NK-92 treated with Interleukin-12 subunit alpha and Interleukin-12 subunit beta, amount 100 ng/mL, for 24 hours (cell line): ENCODE results near the gene DOK7.
"Not testable (repeated sequence)": the region's sequence is repeated elsewhere in the genome, so short reads cannot be mapped to it uniquely, and the experiment has no call there.

Experiments used
- DNase-seq: peaks from one replicate; lab custom pipeline; 2025; lab: John Stamatoyannopoulos, UW

Gene DOK7

DNA sequence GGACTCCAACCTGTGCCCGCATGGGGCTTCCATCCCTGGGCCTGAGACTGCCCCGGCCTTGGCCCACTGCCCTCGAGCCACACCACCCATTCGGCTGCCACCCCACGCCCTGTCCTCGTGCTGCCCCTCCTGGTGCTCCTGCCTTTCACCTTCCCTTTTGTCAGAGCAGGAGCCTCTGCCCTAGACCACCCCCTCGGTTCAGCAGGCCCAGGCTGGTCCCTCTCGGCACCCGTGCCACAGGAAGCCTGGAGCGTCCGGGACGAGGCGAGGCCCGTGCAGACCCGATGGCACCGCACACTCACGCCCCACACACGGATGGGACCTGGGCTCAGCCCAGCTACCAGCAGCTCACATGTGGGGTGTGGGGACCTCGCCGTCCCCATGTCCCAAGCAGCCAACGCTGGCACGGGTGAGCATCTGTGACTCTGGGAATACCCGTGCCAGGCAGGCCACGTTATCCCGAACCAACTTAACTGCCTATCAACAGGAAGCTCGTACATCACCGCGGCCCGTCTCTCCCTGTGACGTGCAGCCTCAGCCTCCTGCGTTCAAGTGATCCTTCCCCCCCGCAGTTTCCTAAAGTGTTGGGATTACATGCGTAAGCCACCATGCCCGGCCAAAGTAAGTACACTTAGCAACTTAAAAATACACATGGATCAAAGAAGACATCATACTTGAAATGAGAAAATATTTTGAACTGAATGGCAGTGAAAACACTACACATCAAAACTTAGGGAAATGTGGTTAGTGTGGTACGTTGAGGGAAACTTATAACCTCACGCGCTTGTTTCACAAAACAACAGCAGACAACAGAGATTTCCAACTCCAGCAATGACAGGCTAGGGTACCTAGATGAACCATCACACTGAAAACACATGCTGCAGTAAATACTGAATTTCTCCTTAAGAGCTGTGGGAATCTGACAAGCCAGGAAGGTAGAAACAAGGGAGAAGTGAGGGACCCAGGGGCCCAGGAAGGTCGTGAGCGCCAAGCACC lies 40.1 kb downstream of the DOK7 start:
- no peak for DNase-seq

DNA sequence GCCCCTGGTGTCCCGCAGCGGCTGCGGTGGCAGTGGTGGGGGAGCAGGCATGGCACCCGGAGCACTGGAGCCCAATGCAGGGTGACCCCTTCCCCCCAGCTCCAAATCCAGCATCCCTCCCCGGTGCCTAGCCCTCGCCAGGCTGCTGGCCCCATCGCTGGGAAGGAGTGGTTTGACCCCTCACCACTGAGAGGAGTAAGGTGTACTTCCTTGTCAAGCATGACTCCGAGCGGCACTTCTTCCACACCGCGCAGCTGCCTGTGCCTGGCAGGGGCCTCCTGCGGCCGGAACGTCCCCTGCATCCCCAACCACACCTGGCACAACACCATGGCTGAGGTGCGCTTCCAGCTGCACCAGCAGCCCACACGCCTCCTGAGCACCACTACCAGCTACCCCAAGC lies 42.1 kb downstream of the DOK7 start:
- DNase-seq: no peak

DNA sequence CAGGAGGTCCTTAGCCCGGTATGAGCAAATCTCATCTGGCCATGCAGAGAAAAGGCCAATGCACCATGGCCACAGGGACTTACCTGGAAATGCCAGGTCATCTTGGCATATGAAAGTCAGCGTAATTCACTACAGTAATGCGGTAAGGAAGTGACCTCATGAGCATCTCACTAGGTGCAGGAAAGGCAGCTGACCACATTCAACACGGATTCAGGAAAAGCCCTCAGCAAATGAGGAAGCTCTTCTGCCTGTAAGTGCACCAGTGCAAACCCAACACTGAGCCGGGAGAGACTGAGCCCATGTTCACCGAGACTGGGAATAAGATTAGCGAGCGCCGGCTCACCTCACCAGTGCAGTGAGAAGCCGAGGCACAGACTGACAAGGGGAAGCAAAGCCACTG lies 45.4 kb downstream of the DOK7 start:
- no peak for DNase-seq

DNA sequence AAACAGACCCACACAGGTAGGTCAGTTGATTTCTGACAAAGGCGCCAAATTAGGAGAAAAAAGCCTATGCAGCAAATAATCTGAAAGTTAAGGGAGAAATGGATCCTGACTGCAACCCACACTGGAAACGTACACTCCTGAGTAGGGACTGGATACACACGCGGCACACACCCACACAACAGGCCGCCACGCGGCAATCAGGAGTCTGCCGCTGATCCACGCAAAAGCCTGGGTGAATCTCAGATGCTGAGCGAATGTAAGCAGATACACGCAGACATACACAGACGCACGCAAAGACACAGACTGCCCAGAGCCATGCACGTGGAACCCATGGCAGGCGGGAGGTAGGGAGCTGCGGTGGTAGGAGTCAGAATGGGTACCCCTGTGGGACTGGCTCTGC lies 47.4 kb downstream of the DOK7 start:
- no peak for DNase-seq

- no peak for DNase-seq
Observed at GRCh38 chr4:3511187-3511586, 48.1 kb downstream of the DOK7 start.

- DNase-seq: not testable (repeated sequence)
Observed at GRCh38 chr4:3511601-3512000, 48.5 kb downstream of the DOK7 start.

DNA sequence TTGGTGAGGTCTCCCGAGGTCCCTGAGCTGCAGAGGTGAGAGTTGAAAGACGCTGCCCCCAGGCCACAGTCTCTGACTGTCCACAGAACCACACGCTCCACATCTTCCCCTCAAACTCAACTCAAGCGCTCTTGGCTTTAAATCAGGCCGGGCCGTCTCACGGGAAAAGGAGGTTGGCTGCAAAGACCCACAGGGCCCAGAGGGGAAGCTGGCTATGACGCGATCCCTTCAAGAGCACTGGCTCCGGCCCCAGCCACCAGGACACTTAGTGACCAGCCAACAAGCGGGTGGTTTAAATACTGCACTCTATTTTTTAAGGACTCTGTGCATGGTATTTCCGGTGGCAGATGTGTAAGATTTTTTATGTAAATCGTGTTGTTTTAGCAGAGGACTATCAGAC lies 49.2 kb downstream of the DOK7 start:
- DNase-seq: no peak

DNA sequence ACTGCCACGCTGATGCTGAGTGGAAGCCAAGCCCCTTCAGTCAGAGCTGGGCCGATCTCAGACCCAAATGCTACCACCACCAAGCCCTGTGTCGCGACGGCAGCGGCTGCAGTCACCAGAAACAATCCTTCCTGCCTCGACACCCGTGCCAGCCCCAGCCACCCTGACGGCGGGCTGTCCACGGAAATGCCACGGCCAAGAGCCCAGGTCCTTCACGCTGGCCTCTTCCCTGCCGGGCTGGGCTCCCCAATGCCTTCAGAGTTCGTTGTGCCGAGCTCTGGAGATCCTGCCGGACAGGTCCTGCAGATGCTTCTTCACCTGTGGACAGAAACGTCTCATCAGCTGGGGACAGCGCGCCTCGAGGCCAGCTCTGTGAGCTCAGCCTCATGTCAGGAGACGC lies 49.6 kb downstream of the DOK7 start:
- DNase-seq: no peak

DNA sequence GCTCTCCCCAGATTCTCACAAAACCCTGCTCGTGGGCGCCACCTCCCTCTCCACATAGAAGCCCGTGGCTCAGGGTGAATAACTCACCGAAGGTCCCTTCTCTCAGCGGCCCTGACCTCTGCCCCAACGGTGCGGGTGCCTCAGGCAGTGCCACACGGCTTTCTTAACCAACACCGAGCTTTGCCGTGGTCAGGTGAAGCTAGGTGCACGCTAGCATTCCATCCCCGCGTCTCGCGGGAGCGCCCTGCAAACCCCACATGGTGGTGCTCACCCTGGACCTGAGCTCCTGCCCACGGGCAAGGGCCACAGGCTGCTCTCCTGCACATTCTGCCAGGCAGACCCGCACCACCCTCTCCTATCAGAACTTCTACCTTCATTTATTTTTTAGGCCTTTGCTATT lies 50.7 kb downstream of the DOK7 start:
- no peak for DNase-seq

GRCh38 chr4:3514221-3514780 lies 51.2 kb downstream of the DOK7 start:
- no peak for DNase-seq

DNA sequence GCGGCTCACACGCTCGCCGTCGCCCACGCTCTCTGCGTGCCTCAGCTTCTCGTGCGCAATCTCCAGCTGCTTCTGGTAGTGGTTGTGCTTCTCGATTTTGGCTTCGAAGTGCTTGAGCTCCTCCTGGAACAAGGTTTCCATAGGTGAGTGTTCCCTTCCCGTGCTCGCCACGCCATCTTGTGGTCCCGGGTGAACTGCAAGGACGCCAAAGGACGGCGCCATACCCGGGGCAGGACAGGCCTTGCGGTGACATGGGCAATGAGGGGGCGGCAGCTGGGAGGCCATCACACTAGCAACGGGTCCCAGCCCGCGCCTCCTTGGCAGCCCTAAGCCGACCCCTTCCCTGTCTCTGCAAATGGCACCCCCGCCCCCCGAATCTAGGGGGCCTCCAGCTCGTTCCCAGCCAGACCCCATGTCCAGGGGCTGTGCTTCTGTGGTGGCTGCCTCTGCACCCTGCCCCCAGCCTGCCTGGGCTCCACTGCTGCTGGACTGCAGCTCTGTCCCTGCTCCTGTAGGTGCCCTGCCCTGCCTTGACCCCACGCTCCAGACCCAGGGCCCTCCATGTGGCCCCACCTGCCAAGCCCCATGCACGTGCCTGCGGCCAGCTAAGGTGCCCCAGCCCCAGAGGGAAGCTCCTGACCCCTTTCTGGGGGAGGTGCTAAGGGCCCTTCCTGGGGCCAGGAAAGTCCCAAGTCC lies 51.8 kb downstream of the DOK7 start:
- no peak for DNase-seq

GRCh38 chr4:3515646-3516045 lies 52.5 kb downstream of the DOK7 start:
- no peak for DNase-seq

DNA sequence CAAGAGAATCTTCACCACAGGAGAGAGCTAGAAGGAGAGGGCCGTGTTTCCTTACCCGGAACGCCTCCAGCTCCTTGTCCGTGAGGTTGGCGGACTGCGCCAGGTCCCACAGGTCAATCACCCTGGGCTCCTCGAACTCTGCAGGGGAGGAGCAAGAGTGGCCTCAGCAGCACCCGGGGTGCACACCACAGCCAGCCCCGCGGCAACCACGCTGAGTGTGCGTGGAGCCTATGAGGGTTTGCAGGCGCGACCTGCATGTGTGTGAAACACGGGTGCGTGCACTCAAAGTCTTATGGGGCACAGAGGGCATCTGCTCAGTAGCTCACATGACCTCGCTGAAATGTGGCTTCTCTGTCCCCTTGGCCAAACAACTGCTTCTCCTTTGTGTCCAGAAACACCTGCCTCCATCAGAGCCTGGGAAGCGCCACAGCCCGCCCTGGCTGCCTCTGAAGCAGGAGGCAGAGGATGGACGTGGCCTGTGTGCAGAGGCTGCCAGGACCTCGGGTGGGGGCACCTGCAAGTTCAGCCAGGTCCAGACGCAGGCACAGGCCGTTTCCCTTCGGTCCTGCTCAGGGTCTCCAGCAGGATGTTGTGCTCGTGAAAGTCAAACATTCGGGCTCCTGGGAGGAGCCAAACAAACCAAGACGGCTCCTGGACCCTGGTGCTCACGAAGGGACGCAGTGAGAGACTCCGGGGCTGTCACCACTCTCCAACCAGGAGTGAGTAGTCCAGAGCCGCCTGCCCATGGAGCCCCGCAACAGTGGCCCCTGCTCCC lies 53.1 kb downstream of the DOK7 start:
- DNase-seq: no peak

DNA sequence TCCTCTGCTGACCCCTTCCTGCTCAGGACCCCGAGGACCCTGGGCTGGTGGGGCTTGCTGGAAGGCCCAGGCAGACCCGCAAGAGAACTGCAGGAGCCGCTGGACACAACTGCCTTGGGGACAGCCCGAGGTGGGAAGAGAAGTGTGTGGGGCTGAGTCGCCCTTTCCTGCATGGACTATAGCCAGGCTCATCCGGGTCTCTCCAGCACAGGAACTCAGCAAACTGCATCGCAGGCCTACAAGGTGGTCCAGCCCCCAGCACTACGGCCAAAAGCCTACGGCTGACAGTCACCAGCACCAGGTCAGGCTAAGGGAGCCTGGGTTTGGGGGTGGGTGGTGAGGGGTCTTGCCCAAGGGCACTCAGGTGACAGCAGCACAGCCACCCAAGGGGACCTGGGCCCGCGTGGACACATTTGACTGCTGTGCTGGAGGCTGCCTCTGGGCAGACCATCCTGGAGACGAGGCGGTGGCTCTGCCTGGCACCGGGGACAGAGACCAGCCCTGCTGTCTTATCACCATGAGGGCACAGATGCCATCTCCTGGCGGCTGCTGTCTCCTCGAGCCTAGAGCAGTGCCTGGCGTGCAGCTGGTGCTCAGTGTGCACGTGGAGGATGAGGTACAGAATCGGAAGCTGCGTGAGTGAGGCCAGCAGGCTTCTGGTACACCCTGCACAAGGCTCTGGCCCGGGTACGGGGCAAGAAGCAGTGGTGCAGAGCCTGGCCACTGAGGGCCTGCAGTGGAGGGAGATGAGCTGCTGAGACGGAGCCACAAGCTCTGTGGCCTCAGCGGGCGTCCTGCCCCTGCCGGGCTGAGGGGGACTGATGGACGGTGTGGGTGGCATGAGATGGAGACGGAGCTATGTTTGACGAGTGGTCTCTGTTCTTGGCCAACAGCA lies 54.0 kb downstream of the DOK7 start:
- DNase-seq: no peak

DNA sequence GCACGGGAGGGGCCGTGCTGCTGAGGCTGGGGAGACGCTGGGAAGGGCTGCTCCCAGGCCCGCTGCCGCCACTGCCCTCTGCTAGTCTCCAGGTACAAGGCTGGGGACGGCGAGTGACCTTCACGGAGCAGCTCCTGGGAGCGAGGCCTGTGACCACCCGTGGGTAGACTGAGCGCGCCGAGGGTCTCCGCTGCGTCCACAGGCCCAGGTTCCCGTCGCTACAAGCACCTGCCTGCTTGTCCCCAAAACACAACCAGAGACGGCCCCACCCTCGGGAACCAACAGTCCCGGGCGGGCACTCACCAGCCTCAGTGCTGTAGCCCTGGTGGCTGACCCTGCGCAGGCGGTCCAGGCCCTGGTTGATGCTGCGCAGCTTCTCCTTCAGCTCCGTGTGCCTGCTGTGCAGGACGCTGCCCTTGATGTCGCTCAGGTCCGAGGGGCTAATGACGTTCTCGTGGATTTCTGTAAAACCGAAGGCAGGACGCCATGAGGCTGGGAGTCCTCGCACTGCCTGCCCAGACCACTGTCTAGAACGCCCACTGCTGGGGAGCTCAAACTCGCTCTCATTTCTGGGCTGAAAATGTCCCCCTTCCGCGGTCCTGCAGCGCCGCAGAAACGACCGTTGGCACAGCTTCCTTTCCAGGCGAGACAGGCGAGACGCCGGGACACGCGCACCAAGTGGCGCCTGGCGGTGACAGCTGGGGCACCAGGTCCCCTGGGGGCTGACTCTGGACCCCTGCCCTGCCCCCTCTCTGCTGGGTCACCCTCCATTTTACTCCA lies 54.8 kb downstream of the DOK7 start:
- DNase-seq: no peak

DNA sequence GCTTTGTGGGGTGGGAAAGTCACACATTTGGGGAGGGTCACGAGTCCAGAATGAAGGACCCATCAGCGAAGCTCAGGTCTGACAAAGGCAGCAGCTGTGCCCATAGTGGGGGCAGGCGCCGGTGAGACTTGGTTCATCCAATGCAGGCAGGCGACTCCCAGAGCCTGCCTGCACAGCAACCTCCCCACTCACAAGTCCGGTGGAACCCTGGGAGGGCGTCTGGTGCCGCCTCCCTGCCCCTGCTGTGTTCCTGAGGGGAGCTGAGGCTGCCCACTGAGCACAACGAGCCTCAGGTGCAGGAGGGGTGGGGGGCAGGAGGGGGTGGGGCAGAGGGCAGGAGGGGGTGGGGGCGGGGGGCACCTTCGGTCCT lies 55.4 kb downstream of the DOK7 start:
- DNase-seq: no peak

GRCh38 chr4:3518941-3519340 lies 55.8 kb downstream of the DOK7 start:
- no peak for DNase-seq

DNA sequence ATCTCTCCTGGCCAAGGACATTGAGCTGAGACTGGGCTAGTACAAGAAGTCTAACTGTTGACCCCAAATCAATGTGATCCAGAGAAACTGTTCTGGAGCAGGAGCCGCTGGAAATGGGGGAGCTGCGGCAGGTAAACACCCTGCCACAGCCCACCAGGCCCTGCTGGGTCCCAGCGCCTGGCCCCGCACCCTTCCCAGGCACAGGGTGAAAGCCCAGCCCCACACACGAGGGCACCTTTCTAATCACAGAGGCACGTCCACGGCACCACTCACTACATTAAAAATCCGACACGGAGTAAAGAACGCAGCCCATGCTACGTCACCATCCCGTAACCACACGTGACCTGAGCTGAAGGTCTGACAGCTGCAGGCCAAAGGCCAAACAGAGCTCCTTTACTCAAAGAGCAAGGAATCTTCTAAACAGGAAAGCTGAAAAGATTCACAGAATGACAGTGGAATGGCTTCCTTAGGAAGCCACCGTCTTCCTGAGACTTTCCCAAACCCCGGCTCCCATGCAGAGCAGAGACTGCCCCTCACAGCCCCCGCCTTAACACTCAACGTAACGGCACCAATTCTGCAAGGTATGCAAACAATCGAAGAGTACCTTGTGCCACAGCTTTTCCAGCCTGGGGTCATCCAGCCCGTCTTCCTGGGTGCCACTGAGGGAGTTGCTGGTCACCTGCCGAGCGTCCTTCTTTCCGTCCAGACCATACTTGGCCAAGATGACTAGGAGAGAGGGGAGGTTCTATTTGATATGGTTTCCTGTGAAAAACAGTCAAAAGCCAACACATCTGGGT lies 56.6 kb downstream of the DOK7 start:
- no peak for DNase-seq

GRCh38 chr4:3520276-3520675 lies 57.2 kb downstream of the DOK7 start:
- DNase-seq: no peak
